Panc1 (cell line): ENCODE results near the gene SERTAD2. TPM values are rescaled to one million over a fixed set of nuclear protein-coding genes. Genes with fewer than 3 reads are reported as not detected.

Source experiments
- ATAC-seq: fragments of 200-7000 bp; cut with Tn5 transposase; 2 replicates; pipeline ENCODE4 v1.9.1; 2020; ENCODE audit warnings: mild to moderate bottlenecking, moderate library complexity
- BruUV-seq: library from RNA; stranded (reverse); fragments of 400-500 nt; replicated peaks from 2 replicates; lab custom pipeline; 2021; lab: Mats Ljungman, UMichigan
- CTCF ChIA-PET: fragments of 300-600 bp; sonication (Branson Sonifier 250); formaldehyde crosslinking; loops from one replicate; lab custom pipeline; 2022; ENCODE audit warnings: antibody characterized with exemption; lab: Charles Lee
- POLR2A ChIA-PET: fragments of 300-600 bp; sonication (Branson Sonifier 250); formaldehyde crosslinking; loops from one replicate; lab custom pipeline; 2022; ENCODE audit warnings: antibody characterized with exemption; lab: Charles Lee
- DNase-seq: peaks from one replicate; pipeline ENCODE4 v3.0.0-alpha.2; 2010; ENCODE audit warnings: low read depth, low spot score
- H3K27ac ChIP-seq: 2 replicates; pipeline ENCODE4 v1.5.1; 2011; ENCODE audit warnings: mild to moderate bottlenecking, low read length, inconsistent platforms
- H3K27me3 ChIP-seq: fragments of 200-500 bp; sonication (Bioruptor generic); 2 replicates; pipeline ENCODE4 v1.6.0; 2014; ENCODE audit warnings: low read length, inconsistent platforms; ENCODE audit not compliant: control insufficient read depth, insufficient read depth
- H3K36me3 ChIP-seq: fragments of 200-500 bp; sonication (Bioruptor generic); 2 replicates; pipeline ENCODE4 v1.5.1; 2014; ENCODE audit warnings: inconsistent platforms, mild to moderate bottlenecking, low read length, moderate library complexity; ENCODE audit not compliant: control insufficient read depth, insufficient read depth
- H3K4me1 ChIP-seq: 2 replicates; pipeline ENCODE4 v1.5.1; 2011; ENCODE audit warnings: inconsistent platforms, mild to moderate bottlenecking, low read length, moderate library complexity; ENCODE audit not compliant: control insufficient read depth, insufficient read depth
- H3K4me3 ChIP-seq, 2 experiments: 2 replicates each; pipeline ENCODE4 v1.5.1; 2011 to 2012; ENCODE audit warnings: low read depth in 2 of 2, low read length in 2 of 2, mild to moderate bottlenecking in 2 of 2, inconsistent platforms in 1 of 2, moderate library complexity in 1 of 2
- H3K9me3 ChIP-seq: fragments of 200-500 bp; sonication (Bioruptor generic); 2 replicates; pipeline ENCODE4 v1.5.1; 2014; ENCODE audit warnings: low read depth, mild to moderate bottlenecking, inconsistent platforms, low read length, moderate library complexity; ENCODE audit not compliant: control insufficient read depth, insufficient read depth
- POLR2AphosphoS5 ChIP-seq: IDR thresholded peaks from 2 replicates; pipeline ENCODE4 v1.6.1; 2012; ENCODE audit warnings: mild to moderate bottlenecking, low read depth, low read length, moderate library complexity
- REST ChIP-seq, 2 experiments: IDR thresholded peaks; 2 replicates each; pipeline ENCODE4 v1.6.1; 2011 to 2012; ENCODE audit warnings: low read depth in 2 of 2, control low read depth in 1 of 2, low read length in 1 of 2, mild to moderate bottlenecking in 1 of 2, moderate library complexity in 1 of 2; ENCODE audit not compliant: insufficient read depth in 1 of 2
- SIN3A ChIP-seq: IDR thresholded peaks from 2 replicates; pipeline ENCODE4 v1.6.1; 2012; ENCODE audit warnings: low read depth, mild to moderate bottlenecking, low read length, moderate library complexity, borderline replicate concordance; ENCODE audit not compliant: insufficient read depth
- TCF7L2 ChIP-seq: IDR thresholded peaks from 2 replicates; pipeline ENCODE4 v1.6.1; 2011; ENCODE audit warnings: mild to moderate bottlenecking, low read depth, low read length, inconsistent platforms
- in situ Hi-C: cut with HindIII; loops from 2 replicates; pipeline ENCODE4 v1.10.0; 2016; ENCODE audit warnings: low sequenced_read_pairs, low pct_unique_long_range_greater_than_20kb
- intact Hi-C: fragments of 100-400 bp; cut with micrococcal nuclease; formaldehyde crosslinking; loops from one replicate; pipeline ENCODE4 v1.10.0; 2022; ENCODE audit not compliant: unreplicated experiment
- total RNA-seq: library from RNA; stranded (reverse); gene quantifications from one replicate; pipeline ENCODE4 v1.2.1, GENCODE V29; 2021; ENCODE audit not compliant: unreplicated experiment
- TF ChIP-seq, protein P1 (sequence below): fragments of 450-650 bp; IDR thresholded peaks from 2 replicates; pipeline ENCODE4 v1.5.1; 2017; ENCODE audit warnings: mild to moderate bottlenecking

SERTAD2 gene
- total RNA-seq, 1 experiment from 2014 or later: 24.3 TPM

- BruUV-seq: no TSS peak
- H3K4me3 ChIP-seq: no peak overlapping the region
- intact Hi-C loops (no loop called here), in situ Hi-C loops (no loop called here)
- no peaks in the 10 kb centered on the region; the same call in 1 of the 2 replicates for H3K36me3 ChIP-seq
- DNase-seq (no peak), ATAC-seq (no peak)
- TF ChIP-seq POLR2AphosphoS5 (no peak), SIN3A (no peak), REST (IDR thresholded peaks at IDR 0.05; ENCODE audit: insufficient read depth in 1 of 2, low read depth in 2 of 2, low read length in 1 of 2) (no peak), TCF7L2 (no peak)
- TF ChIP-seq, protein P1, sequence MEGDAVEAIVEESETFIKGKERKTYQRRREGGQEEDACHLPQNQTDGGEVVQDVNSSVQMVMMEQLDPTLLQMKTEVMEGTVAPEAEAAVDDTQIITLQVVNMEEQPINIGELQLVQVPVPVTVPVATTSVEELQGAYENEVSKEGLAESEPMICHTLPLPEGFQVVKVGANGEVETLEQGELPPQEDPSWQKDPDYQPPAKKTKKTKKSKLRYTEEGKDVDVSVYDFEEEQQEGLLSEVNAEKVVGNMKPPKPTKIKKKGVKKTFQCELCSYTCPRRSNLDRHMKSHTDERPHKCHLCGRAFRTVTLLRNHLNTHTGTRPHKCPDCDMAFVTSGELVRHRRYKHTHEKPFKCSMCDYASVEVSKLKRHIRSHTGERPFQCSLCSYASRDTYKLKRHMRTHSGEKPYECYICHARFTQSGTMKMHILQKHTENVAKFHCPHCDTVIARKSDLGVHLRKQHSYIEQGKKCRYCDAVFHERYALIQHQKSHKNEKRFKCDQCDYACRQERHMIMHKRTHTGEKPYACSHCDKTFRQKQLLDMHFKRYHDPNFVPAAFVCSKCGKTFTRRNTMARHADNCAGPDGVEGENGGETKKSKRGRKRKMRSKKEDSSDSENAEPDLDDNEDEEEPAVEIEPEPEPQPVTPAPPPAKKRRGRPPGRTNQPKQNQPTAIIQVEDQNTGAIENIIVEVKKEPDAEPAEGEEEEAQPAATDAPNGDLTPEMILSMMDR: no peak
- POLR2A ChIA-PET: no interaction called here
- no peaks in the 10 kb centered on the region for H3K27me3 ChIP-seq
- CTCF ChIA-PET: no interaction called here
- H3K4me1 ChIP-seq: no peaks in the 10 kb centered on the region
- H3K27ac ChIP-seq: no peak overlapping the region
- no peaks in the 10 kb centered on the region for H3K9me3 ChIP-seq
These were observed 23.0 kb downstream of the SERTAD2 start for GRCh38 chr2:64630752-64631151.

DNA sequence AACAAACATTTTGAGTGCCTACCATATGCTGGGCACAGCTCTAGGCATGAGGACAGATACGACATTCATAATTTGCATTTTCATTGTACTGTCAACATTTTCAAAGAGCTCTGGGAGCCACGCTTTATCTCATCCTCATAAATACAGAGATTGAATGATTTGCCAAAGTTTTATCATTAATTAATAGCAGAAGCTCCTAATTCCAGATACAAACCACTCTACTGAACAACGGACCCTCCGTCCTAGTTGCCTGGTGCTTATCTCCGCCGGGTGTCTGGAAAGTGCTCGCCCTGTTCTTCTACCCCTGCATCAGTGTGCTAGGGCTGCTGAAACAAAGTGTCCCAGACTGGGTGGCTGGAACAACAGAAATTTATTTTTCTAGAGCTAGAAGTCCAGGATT, 23.8 kb downstream of the SERTAD2 start:
- Histone ChIP-seq H3K36me3 (no peaks in the 10 kb centered on the region; the same call in 1 of the 2 replicates), H3K27me3 (no peaks in the 10 kb centered on the region), H3K27ac (no peak overlapping the region), H3K4me3 (no peak overlapping the region), H3K9me3 (no peaks in the 10 kb centered on the region), H3K4me1 (no peaks in the 10 kb centered on the region)
- CTCF ChIA-PET: no interaction called here
- POLR2A ChIA-PET: no interaction called here
- TF ChIP-seq TCF7L2: no peak
- no peak for TF ChIP-seq SIN3A
- TF ChIP-seq, protein P1: no peak
- no peak for TF ChIP-seq POLR2AphosphoS5
- TF ChIP-seq REST (IDR thresholded peaks at IDR 0.05; ENCODE audit: insufficient read depth in 1 of 2, low read depth in 2 of 2, low read length in 1 of 2): no peak
- no peak for ATAC-seq
- no TSS peak for BruUV-seq
- DNase-seq: no peak
- intact Hi-C loops (no loop called here), in situ Hi-C loops (no loop called here)
